GM21390 (cell line): ENCODE results near the gene ZNF277.
"Not testable (repeated sequence)": the region's sequence is repeated elsewhere in the genome, so short reads cannot be mapped to it uniquely, and the experiment has no call there.

Experiments used
- ATAC-seq: cut with Tn5 transposase; IDR thresholded peaks from one replicate; pipeline ENCODE4 v1.9.1; 2021; ENCODE audit not compliant: unreplicated experiment

ZNF277 gene

GRCh38 chr7:112286250-112287086, 80.0 kb downstream of the ZNF277 start:
- peak; percentile 67 for ATAC-seq

- no peak for ATAC-seq
These were observed 81.8 kb downstream of the ZNF277 start for GRCh38 chr7:112288301-112288700.

- no peak for ATAC-seq
These were observed 83.6 kb downstream of the ZNF277 start for GRCh38 chr7:112290065-112290464.

- no peak for ATAC-seq
These were observed 85.7 kb downstream of the ZNF277 start for GRCh38 chr7:112292162-112292561.

- no peak for ATAC-seq
These were observed 86.9 kb downstream of the ZNF277 start for GRCh38 chr7:112293416-112293815.

- no peak for ATAC-seq
These were observed 89.9 kb downstream of the ZNF277 start for GRCh38 chr7:112296432-112296831.

GRCh38 chr7:112297681-112298080, 91.2 kb downstream of the ZNF277 start:
- no peak for ATAC-seq

GRCh38 chr7:112298543-112299100, 92.1 kb downstream of the ZNF277 start:
- ATAC-seq, result no peak

- no peak for ATAC-seq
These were observed 93.6 kb downstream of the ZNF277 start for GRCh38 chr7:112300072-112300471.

GRCh38 chr7:112300831-112301407, 94.4 kb downstream of the ZNF277 start:
- no peak for ATAC-seq

- ATAC-seq, result no peak
These were observed 96.1 kb downstream of the ZNF277 start for GRCh38 chr7:112302566-112302965.

- no peak for ATAC-seq
These were observed 100.4 kb downstream of the ZNF277 start for GRCh38 chr7:112306903-112307302.

- no peak for ATAC-seq
These were observed 101.0 kb downstream of the ZNF277 start for GRCh38 chr7:112307506-112307905.

- no peak for ATAC-seq
These were observed 102.5 kb downstream of the ZNF277 start for GRCh38 chr7:112308974-112309373.

- ATAC-seq, result not testable (repeated sequence)
These were observed 110.3 kb downstream of the ZNF277 start for GRCh38 chr7:112316803-112317202.

GRCh38 chr7:112322070-112322469, 115.6 kb downstream of the ZNF277 start:
- ATAC-seq, result no peak

GRCh38 chr7:112327566-112327965, 121.1 kb downstream of the ZNF277 start:
- no peak for ATAC-seq

- ATAC-seq, result no peak
These were observed 125.0 kb downstream of the ZNF277 start for GRCh38 chr7:112331492-112331891.

GRCh38 chr7:112334366-112334765, 127.9 kb downstream of the ZNF277 start:
- ATAC-seq, result no peak

- no peak for ATAC-seq
These were observed 129.8 kb downstream of the ZNF277 start for GRCh38 chr7:112336261-112336660.

GRCh38 chr7:112336936-112337576, 130.6 kb downstream of the ZNF277 start:
- no peak for ATAC-seq

- no peak for ATAC-seq
These were observed 131.4 kb downstream of the ZNF277 start for GRCh38 chr7:112337892-112338291.
